GM21717 (cell line): Measurements from ENCODE around the gene ZBTB49.

Experiments
- ATAC-seq: cut with Tn5 transposase; IDR thresholded peaks from one replicate; pipeline ENCODE4 v1.9.1; 2021; ENCODE audit warnings: mild to moderate bottlenecking, moderate library complexity; ENCODE audit not compliant: unreplicated experiment

Gene ZBTB49

GRCh38 chr4:4355302-4355701 lies 65.3 kb downstream of the ZBTB49 start:
- ATAC-seq, result no peak

GRCh38 chr4:4356106-4357041 lies 66.3 kb downstream of the ZBTB49 start:
- no peak for ATAC-seq

GRCh38 chr4:4358093-4358854 lies 68.2 kb downstream of the ZBTB49 start:
- no peak for ATAC-seq

GRCh38 chr4:4361883-4362282 lies 71.8 kb downstream of the ZBTB49 start:
- no peak for ATAC-seq

- ATAC-seq, result no peak
Measured at GRCh38 chr4:4362991-4363697, 73.1 kb downstream of the ZBTB49 start.

- ATAC-seq, result no peak
Measured at GRCh38 chr4:4364061-4364460, 74.0 kb downstream of the ZBTB49 start.

GRCh38 chr4:4364486-4365208 lies 74.6 kb downstream of the ZBTB49 start:
- ATAC-seq, result no peak

- no peak for ATAC-seq
Measured at GRCh38 chr4:4368809-4369580, 78.9 kb downstream of the ZBTB49 start.
